Measurements from ENCODE around the gene ADGRL4.

DNA sequence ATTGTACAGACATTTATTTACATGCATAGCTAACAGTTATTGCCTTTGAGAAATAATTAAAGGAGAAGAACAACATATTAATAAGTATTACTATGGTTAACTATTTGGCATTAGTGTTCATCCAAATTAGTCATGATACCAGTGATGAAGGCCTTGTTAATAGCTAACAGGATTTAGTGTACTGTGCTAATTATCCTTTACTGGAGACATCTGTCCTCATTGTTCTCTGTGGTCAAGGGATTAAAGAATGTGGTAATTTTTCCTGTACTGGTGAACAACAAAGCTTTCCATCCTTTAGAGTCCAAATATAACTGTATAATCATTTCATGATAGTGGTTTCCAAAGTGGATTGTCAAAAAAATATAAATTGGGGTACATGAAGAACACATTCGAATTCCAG, 103.9 kb downstream of the ADGRL4 start:
- TF ChIP-seq, protein P1, sequence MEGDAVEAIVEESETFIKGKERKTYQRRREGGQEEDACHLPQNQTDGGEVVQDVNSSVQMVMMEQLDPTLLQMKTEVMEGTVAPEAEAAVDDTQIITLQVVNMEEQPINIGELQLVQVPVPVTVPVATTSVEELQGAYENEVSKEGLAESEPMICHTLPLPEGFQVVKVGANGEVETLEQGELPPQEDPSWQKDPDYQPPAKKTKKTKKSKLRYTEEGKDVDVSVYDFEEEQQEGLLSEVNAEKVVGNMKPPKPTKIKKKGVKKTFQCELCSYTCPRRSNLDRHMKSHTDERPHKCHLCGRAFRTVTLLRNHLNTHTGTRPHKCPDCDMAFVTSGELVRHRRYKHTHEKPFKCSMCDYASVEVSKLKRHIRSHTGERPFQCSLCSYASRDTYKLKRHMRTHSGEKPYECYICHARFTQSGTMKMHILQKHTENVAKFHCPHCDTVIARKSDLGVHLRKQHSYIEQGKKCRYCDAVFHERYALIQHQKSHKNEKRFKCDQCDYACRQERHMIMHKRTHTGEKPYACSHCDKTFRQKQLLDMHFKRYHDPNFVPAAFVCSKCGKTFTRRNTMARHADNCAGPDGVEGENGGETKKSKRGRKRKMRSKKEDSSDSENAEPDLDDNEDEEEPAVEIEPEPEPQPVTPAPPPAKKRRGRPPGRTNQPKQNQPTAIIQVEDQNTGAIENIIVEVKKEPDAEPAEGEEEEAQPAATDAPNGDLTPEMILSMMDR (IDR thresholded peaks at IDR 0.05), result no peak
- TF ChIP-seq POLR2A (IDR thresholded peaks at IDR 0.05), result no peak
